ENCODE measurements around the gene SLC9A9. TPM values are rescaled to one million over a fixed set of nuclear protein-coding genes. Genes with fewer than 3 reads are reported as not detected.

Gene SLC9A9
- total RNA-seq, 1 donor from 2014 or later: 7.2 TPM

DNA sequence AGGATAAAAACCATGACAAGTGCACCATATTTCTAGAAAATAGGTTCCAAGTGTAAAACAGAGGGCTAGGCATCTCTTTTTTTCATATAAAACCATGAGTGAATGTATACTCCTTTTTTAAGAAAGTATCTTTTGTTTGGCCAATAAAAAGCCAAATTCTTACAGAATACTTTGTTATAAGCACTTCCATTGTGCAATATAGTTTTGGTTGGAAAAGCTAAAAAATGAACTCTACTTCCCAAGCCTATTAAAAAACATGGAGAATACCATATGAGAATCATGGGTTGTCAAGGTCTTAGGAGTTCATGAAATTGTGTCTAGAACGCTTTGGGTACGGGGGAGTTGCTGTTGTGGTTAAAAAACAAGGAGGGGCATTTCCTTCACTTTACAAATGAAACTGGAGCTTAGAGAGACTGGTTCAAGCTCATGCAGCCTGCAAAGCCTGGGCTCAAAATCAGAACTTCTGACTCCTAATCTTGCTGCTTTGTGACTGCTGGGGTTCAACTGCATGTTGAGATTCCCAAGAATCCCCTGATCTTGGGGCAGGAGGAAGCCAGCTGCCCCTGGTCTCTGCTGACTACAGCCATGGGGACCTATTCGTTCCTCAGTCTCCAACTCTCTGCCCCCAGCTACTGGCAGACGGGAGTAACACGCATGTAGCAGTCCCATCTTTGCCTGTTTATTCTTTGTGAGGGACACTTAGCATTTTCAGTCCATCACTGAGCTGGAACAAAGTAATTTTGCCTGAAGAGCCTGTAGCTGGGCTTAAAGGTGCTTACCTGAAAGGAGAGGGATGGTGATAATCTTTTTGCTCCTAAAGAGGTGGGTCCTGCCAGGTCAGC is 499.6 kb downstream of the SLC9A9 start:
- intact Hi-C loops (cut with DNase I): no loop called here
- DNase-seq (no peak), ATAC-seq (ENCODE audit: poor library complexity) (no peak)

DNA sequence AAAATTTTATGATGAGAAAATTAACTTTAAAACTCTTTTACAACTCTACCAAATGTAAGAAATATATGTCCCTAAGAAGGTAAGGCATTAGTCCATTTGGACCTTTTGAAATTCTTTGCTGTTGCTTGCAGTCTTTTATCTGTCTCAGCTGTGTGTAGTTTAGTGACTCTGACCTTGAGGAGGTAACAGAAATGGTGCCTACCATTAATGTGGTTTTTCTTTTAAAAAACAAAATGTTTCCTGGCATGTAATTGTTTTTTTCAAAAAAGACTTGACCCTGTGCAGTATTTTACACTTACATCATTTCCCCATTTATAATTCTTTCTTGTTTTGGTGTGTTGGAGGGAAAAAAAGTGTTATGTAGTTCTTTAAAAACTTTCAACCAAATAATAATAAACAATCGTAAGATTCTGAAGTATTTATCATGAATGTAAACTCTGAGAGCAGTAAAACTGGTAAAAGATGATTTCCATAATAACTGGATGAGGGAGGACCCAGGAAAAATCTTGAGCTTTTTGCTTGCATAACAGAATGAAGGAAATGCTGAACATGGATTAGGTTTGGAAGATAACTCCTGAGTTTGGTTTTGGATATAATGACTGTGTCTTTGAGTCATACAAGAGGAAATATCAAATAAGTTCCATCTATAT is 503.6 kb downstream of the SLC9A9 start:
- DNase-seq (no peak), ATAC-seq (ENCODE audit: poor library complexity) (no peak)
- intact Hi-C loops (cut with DNase I): no loop called here

DNA sequence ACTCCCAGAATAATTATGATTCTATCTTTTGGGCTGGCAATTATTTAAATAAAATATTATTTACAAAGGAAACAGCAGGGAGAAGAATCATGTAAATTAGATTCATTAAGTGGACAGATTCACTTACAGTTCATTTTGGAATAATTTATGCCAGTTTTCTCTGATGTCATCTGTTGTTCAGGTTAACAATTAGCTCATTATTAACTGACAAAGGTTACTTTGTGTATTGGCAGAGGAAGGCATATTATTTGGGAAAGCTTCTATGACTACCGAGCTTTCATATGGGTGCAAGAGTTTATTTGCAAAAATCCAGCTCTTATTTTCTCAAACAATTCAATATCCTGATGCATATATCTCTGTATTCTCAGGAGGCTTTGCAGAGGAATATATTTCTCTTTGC is 504.3 kb downstream of the SLC9A9 start:
- intact Hi-C loops (cut with DNase I): no loop called here
- ATAC-seq (ENCODE audit: poor library complexity) (no peak), DNase-seq (no peak)

DNA sequence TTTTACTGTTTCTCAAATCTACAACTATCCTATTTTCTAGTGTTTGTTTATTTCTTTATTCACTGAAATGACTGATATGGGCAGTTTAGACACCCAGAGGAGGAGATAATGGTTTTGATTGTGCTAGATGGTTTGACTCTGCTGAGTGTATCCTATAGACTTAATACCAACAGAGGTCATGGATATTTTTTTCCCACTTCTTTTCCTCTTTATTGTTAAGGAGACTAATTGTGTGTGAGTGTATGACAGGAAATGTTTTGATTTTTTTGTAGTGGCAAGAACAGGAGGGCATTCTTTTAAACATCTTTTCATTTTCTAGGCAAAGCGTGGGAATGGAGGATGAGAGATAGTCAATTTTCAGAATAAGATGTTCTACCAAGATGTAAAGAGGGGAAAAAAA is 505.2 kb downstream of the SLC9A9 start:
- ATAC-seq (ENCODE audit: poor library complexity) (no peak), DNase-seq (no peak)
- intact Hi-C loops (cut with DNase I): no loop called here

GRCh38 chr3:143339451-143339850 is 508.8 kb downstream of the SLC9A9 start:
- DNase-seq: no peak
- intact Hi-C loops (cut with DNase I): no loop called here
- ATAC-seq (ENCODE audit: poor library complexity): no peak

- no peak for DNase-seq
- intact Hi-C loops (cut with DNase I): no loop called here
- ATAC-seq (ENCODE audit: poor library complexity): no peak
These were observed 510.9 kb downstream of the SLC9A9 start for GRCh38 chr3:143337387-143337786.

DNA sequence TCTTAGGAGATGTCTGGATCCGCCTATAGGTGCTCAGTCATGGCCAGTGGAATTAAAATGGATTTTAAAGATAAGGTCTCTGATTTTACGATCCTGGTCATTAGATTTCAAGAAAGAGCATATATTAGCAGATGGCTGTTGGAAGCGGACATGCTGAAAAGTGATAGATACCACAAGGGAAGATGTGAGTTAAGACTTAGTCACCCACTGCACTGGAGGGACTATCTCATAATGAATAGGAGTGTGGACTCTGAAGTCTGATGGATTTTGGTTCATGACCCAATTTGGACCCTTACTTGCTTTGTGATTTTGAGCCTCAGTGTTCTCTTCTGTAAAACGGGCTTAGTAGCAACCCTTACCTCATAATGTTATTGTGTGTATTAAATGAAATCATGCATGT is 514.0 kb downstream of the SLC9A9 start:
- intact Hi-C loops (cut with DNase I): no loop called here
- ATAC-seq (ENCODE audit: poor library complexity): no peak
- no peak for DNase-seq

DNA sequence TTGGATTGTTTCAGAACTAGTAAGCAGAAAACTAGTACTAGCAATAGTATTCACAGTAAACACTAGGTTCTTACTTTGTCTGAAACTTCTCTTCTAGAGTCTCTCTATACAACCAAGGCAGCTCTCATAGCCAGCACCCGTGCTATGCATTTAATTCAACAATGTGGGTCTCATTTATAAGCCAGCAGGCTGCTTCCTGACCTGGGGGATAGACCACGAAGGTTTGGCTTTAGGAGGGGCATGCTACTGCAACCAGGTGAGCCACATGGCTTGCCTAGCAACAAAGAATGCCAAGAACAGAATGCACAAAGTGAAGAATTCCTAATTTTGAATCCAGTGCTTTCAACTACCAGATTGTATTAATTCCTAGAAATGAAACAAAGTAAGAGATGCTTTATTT is 514.9 kb downstream of the SLC9A9 start:
- DNase-seq: no peak
- ATAC-seq (ENCODE audit: poor library complexity): no peak
- intact Hi-C loops (cut with DNase I): no loop called here

DNA sequence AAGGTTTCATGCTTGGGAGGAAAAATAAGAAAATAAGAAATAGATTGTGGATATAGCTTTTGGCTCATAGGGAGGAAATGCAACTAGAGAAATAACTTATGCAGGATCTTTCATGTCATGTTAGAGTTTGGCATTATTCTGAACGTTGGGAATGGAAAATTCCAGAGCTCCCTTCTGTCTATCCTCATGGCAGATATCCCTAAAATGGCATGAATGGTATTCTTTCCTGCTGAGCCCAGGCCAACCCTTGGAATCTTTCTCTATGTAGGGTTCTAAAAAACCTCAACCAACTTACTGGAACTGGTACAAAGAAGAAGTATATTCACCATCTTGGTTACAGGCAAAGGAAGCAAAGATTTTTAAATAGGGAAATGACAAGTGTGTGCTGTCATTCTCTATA is 516.2 kb downstream of the SLC9A9 start:
- DNase-seq: no peak
- ATAC-seq (ENCODE audit: poor library complexity): no peak
- intact Hi-C loops (cut with DNase I): no loop called here

- intact Hi-C loops (cut with DNase I): no loop called here
- no peak for ATAC-seq (ENCODE audit: poor library complexity)
These were observed 516.9 kb downstream of the SLC9A9 start for GRCh38 chr3:143331350-143331749.

GRCh38 chr3:143330296-143330868 is 517.9 kb downstream of the SLC9A9 start:
- ATAC-seq (ENCODE audit: poor library complexity) (no peak), DNase-seq (no peak)
- intact Hi-C loops (cut with DNase I): no loop called here

More at GRCh38 chr3:143331350-143331749, 516.9 kb downstream of the SLC9A9 start:
- DNase-seq: no peak

DNA sequence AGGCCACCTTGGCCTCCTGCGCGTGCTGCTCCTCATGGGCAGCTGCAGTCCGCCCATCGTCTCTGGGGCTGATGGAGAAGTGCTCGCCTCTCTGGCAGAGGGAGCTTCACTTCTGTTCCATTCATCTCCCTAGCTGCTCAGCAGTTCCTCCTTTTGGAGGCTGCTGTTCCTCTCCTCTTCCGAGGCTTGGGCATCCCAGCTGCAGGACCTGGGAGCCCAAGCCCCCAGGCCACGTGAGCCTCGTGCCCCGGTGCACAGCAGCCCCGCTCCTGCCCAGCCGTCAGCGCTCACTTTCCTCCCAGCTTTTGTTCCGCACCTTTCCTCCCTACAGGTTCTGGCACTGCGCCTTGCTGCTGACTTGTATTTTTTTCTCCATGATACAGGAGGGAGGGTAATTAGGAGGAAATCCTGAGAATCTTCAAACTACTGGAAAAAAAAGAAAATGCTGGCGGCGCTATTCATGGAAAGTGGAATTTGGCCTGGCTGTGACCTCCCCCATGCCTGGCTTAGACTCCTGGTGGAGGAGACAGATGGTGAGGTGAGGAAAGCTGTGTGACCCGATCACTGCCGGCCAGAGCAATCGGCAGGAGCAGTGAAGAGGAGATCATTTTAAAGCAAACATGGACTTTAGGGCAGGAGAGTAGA is 518.6 kb downstream of the SLC9A9 start:
- ATAC-seq (ENCODE audit: poor library complexity) (no peak), DNase-seq (no peak)
- intact Hi-C loops (cut with DNase I): no loop called here

DNA sequence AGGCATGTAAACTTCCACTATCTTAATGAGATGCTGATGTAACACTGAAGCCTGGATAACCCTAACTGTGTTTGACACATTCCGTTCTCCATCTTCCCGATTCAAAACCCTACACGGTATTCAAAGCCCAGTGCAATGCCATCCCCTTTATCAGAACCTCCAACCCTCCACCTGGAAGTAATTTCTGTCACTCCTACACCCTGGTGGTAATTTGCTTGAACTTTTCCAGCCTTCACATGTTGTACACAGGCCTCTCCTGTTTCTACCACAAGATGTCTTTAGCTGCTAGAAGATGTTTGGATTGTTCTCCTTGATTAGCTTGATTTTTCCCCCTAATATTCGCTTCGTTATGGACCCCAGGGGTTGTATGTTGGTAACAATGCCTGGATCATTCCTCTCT is 519.8 kb downstream of the SLC9A9 start:
- intact Hi-C loops (cut with DNase I): no loop called here
- DNase-seq (no peak), ATAC-seq (ENCODE audit: poor library complexity) (no peak)

DNA sequence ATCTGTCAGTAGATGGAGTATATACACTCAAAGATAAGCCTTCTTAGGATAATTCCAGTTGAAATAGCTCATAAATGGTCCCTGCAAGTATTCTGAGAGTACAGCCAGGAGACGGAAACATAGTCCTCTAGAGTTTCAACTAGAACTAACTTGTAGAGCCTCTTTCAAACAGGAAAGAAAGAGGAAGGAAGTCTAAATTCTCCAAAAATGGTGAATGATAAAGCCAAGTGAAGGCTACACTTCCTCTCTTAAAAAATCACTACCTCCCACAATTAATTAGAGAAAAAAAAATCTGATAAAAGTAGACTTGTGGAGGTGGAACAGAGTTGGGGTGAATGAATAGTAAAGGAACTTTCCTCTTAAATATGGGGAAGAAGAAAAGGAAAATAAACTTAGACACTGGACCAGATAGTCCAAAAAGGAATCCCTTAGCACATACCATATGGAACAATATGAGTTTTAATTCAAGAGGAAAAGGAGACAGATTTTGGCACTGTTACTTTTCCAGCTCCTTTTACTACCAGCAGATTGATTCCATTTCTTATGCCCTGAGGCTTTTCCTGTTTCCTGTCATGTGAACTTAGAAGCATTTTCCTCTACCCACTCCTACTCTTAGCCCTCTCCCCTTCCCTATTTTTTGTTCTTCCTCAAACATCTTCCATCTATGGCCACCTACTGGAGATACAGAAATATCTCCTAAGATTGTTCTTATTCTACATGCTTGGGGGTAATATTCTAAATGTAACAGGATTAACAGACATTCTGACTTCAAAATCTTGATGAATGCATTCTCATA is 521.1 kb downstream of the SLC9A9 start:
- DNase-seq: no peak
- intact Hi-C loops (cut with DNase I): no loop called here

DNA sequence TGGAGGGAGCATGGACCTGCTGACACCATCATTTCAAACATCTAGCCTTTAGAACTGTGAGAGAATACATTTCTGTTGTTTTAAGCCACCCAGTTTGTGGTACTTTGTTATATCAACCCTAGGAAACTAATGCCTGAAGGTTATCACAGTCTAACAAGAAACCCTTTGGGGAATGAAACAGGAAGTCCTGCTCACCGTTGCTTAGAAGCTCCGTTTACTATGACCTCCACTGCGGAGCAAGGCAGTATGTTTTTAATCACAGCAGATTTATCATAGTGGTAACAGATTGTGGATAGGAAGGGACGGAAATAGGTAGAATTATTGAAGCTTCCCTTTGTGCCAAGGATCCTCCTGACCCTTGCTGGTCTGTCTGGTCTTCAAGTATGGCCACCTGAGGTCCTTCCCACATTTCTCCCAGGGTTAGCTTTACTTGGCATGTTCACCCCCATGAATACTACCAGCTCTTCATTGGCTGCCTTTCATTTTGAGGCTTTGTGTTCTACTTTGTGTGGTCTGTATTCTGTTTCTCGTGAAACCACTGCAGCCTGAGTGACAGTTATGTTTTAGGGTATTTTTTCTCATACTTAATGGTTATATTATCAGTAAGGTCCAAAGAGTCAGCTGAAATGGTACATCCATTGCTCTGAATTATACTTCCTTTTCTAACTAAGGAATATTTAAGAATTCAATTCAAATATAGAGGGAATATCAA is 527.1 kb downstream of the SLC9A9 start:
- intact Hi-C loops (cut with DNase I): no loop called here
- DNase-seq: no peak
- ATAC-seq (ENCODE audit: poor library complexity): no peak

More for the DNA sequence above, 521.1 kb downstream of the SLC9A9 start:
- ATAC-seq (ENCODE audit: poor library complexity): no peak

DNA sequence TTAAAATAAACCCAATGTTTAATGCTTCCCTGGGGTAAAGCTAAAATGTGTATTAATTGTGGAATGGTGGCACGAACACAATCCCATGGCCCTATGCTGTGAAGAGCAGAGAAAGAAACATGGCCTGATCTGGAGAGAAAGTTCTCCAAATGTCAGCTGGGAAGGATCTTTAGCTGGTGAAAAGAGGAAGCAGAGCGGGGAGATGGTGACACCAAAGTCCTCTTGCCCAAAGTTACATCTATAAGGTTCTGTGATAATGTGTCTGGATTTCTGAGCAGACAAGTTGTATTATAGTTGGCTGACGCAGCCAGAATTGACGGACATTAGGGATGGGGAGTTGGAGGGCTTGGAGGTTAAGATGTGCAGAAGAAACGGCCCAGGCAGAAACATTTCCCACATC is 532.5 kb downstream of the SLC9A9 start:
- intact Hi-C loops (cut with DNase I): no loop called here
- ATAC-seq (ENCODE audit: poor library complexity): no peak

DNA sequence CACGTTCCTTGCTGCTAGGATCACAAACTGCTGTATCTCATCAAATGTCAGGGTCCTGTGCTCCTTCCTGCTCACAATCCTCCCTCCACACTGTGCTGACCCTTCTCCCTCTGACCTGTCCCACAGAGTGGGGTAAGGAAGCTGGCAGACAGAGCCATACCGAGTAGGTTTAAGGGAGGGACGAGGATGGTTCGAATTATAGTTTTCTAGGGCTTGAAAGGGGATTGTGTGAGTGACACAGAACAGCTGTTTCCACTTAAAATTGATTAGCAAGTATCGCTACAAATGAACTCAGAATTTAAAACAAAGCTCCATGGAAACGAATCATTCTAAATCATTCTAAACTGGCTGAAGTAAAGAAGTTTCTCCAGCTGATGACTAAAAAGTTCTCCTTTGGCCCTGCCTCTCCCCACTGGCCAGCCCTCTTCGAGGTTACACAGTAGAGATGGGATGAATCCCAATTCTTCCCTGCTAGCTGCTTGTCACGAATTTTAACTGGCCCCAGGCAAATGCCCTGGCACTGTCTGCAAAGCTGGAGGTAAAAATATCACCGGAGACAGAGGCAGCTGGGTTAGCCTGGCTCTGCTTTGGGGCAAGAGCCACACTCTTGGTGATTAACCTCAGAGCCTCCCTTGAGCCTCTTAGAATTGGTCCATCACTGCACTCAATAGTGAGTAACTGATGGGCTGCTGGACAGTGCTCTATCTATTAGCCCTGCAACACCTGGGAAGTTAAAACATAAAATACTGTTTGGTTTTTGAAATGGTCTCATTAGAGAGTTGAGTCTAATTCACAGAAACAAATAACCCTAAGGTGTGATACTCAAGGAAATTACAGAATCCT is 533.8 kb downstream of the SLC9A9 start:
- intact Hi-C loops (cut with DNase I): no loop called here
- ATAC-seq (ENCODE audit: poor library complexity) (no peak), DNase-seq (no peak)

More for the DNA sequence above, 532.5 kb downstream of the SLC9A9 start:
- no peak for DNase-seq

GRCh38 chr3:143313893-143314188 is 534.4 kb downstream of the SLC9A9 start:
- ATAC-seq (ENCODE audit: poor library complexity) (no peak), DNase-seq (no peak)
- intact Hi-C loops (cut with DNase I): no loop called here

Data from Right ventricle myocardium superior (tissue), 1 donor.